Lung (tissue), 12 donors: Measurements from ENCODE around the gene CLTA. TPM values are rescaled to one million over a fixed set of nuclear protein-coding genes. Genes with fewer than 3 reads are reported as not detected.

Experiments
- ATAC-seq: fragments of 200-7000 bp; cut with Tn5 transposase; one replicate; pipeline ENCODE4 v1.9.1; 2020; ENCODE audit warnings: moderate number of reproducible peaks; ENCODE audit not compliant: insufficient read depth, low FRiP score
- DNase-seq, 3 donors: peaks; one replicate each; pipeline ENCODE4 v3.0.0-alpha.2; 2013 to 2017
- H3K27ac ChIP-seq, 2 donors: one replicate each; pipeline ENCODE4 v1.5.1; 2013; ENCODE audit warnings: mild to moderate bottlenecking in 2 of 2, moderate library complexity in 2 of 2, control low read depth in 1 of 2, inconsistent platforms in 1 of 2, low read depth in 1 of 2, low read length in 1 of 2
- H3K27me3 ChIP-seq, 3 donors: one replicate each; pipeline ENCODE4 v1.5.1; 2013; ENCODE audit warnings: low read length in 2 of 3; ENCODE audit not compliant: control insufficient read depth in 3 of 3, insufficient read depth in 3 of 3
- H3K36me3 ChIP-seq, 4 donors: one replicate each; pipeline ENCODE4 v1.5.1; 2013; ENCODE audit warnings: low read length in 4 of 4, mild to moderate bottlenecking in 1 of 4, moderate library complexity in 1 of 4; ENCODE audit not compliant: control insufficient read depth in 4 of 4, insufficient read depth in 4 of 4
- H3K4me1 ChIP-seq, 5 donors: one replicate each; pipeline ENCODE4 v1.5.1; 2013; ENCODE audit warnings: low read length in 5 of 5, mild to moderate bottlenecking in 2 of 5, moderate library complexity in 1 of 5; ENCODE audit not compliant: control insufficient read depth in 5 of 5, insufficient read depth in 5 of 5
- H3K4me3 ChIP-seq: one replicate; pipeline ENCODE4 v1.5.1; 2013; ENCODE audit warnings: mild to moderate bottlenecking, control low read depth, moderate library complexity
- H3K9ac ChIP-seq, 2 donors: one replicate each; pipeline ENCODE4 v1.5.1; 2013; ENCODE audit warnings: low read length in 2 of 2, control low read depth in 1 of 2; ENCODE audit not compliant: insufficient read depth in 1 of 2
- H3K9me3 ChIP-seq, 4 donors: one replicate each; pipeline ENCODE4 v1.5.1; 2013; ENCODE audit warnings: low read length in 3 of 4, mild to moderate bottlenecking in 1 of 4, moderate library complexity in 1 of 4; ENCODE audit not compliant: control insufficient read depth in 4 of 4, insufficient read depth in 3 of 4
- CTCF ChIP-seq: IDR thresholded peaks from 2 replicates; pipeline ENCODE4 v1.5.1; 2012; ENCODE audit warnings: mild to moderate bottlenecking; ENCODE audit errors: control extremely low read depth, extremely low read depth
- WGBS, 2 donors: extraction: QIAGEN DNeasy Blood & Tissue Kit; methylation state at CpG; one replicate each; pipeline ENCODE4 v1.1.7; 2013; 5-methylcytosine and 5-hydroxymethylcytosine counted together
- polyA plus RNA-seq, 2 donors: library from polyadenylated mRNA; stranded (reverse); fragments of 200-250 nt; gene quantifications; one replicate each; pipeline ENCODE4 v1.2.1, GENCODE V29; 2013
- total RNA-seq, 2 donors: library from RNA; depleted of rRNA in 1 of 2; stranded (reverse); fragments of >200 nt in 1 of 2; gene quantifications; one replicate each; pipeline ENCODE4 v1.2.1, GENCODE V29; 2014 to 2021
- donor health status: control.
- donor health status: control.
- donor health status: Bipolar disorder and iron deficiency.
- donor health status: healthy.
- donor health status: DM: yes; HTN: yes; CAD: no.

The CLTA gene
- total and polyA plus RNA-seq, 4 donors = 143 to 269 (median 170) TPM

GRCh38 chr9:36154331-36154952 is 36.3 kb upstream of the CLTA start:
- no peak overlapping the region for H3K4me3 ChIP-seq
- peaks cover 0 to 10% (median 5%) of the 10 kb centered on the region in 5 donors for H3K4me1 ChIP-seq
- peaks cover 0 to 3% (median under 1%) of the 10 kb centered on the region in 4 donors for H3K36me3 ChIP-seq
- peak; percentile 62 to 77 (median 75) for DNase-seq
- H3K9ac ChIP-seq = peak overlapping the region in 1 of 2 donors; percentile 85
- peak overlapping the region; percentile 12 to 84 for H3K27ac ChIP-seq
- 17 to 38% methylated on average over 11 of the region's 11 CpGs for WGBS, 2 donors
- H3K9me3 ChIP-seq = peaks cover 0 to 2% (median 0%) of the 10 kb centered on the region in 4 donors
- peak; percentile 36 for ATAC-seq
- no peaks in the 10 kb centered on the region for H3K27me3 ChIP-seq
- no peak for TF ChIP-seq CTCF

GRCh38 chr9:36156116-36156515 is 34.6 kb upstream of the CLTA start:
- ATAC-seq (no peak), DNase-seq (no peak)
- Histone ChIP-seq H3K9ac (no peak overlapping the region), H3K4me1 (peaks cover 0 to 10% (median 4%) of the 10 kb centered on the region in 5 donors), H3K4me3 (no peak overlapping the region), H3K27ac (no peak overlapping the region), H3K36me3 (peaks cover 0 to 3% (median under 1%) of the 10 kb centered on the region in 4 donors), H3K9me3 (peaks cover 0 to 2% (median 0%) of the 10 kb centered on the region in 4 donors), H3K27me3 (no peaks in the 10 kb centered on the region)
- WGBS, 2 donors = 86 to 95% methylated on average over 6 of the region's 6 CpGs
- no peak for TF ChIP-seq CTCF

- no peak for TF ChIP-seq CTCF
- WGBS, 2 donors = 63 to 74% methylated on average over 2 of the region's 2 CpGs
Observed at GRCh38 chr9:36158122-36158521, 32.6 kb upstream of the CLTA start.

More at GRCh38 chr9:36158122-36158521, 32.6 kb upstream of the CLTA start:
- ATAC-seq (no peak), DNase-seq (peak in 2 of 3 donors; percentile 57 to 70)
- Histone ChIP-seq H3K27me3 (no peaks in the 10 kb centered on the region), H3K4me3 (no peak overlapping the region), H3K36me3 (peaks cover 0 to 5% (median under 1%) of the 10 kb centered on the region in 4 donors), H3K9ac (no peak overlapping the region), H3K27ac (peak overlapping the region in 1 of 2 donors; percentile 64), H3K9me3 (peaks cover 0 to 2% (median 0%) of the 10 kb centered on the region in 4 donors), H3K4me1 (peaks cover 0 to 16% (median 8%) of the 10 kb centered on the region in 5 donors)
